Placental pericyte (primary cell): Measurements from ENCODE around the gene NDUFA9. TPM values are rescaled to one million over a fixed set of nuclear protein-coding genes. Genes with fewer than 3 reads are reported as not detected.

ENCODE experiments used
- total RNA-seq: library from RNA; depleted of rRNA; stranded (reverse); fragments of >200 nt; gene quantifications from 2 replicates; pipeline ENCODE4 v1.2.3, GENCODE V29; 2012

NDUFA9 gene
- 43.5 and 61.4 TPM in 2 replicates for total RNA-seq

GRCh38 chr12:4648501-4649357 lies at the start of gene NDUFA9, which contains the start of gene AKAP3:
Gene NDUFA9, plus strand, starts transcription at chr12:4649114. Its CDS starts 13 bp downstream, at chr12:4649127.
Gene AKAP3, minus strand, starts transcription at chr12:4649051. Its CDS starts 10,855 bp downstream, at chr12:4638196.

Other genes starting within 250 kb of the NDUFA9 start
- gene FGF6, start 203.3 kb upstream of the NDUFA9 start, total RNA-seq = not detected in 2 replicates
- 1.3 and 24.9 TPM in 2 replicates for gene RAD51AP1, start 110.2 kb upstream of the NDUFA9 start, total RNA-seq
- 31.4 and 47.5 TPM in 2 replicates for gene DYRK4, start 86.9 kb upstream of the NDUFA9 start, total RNA-seq
- gene AKAP3, start 63 bp upstream of the NDUFA9 start, total RNA-seq = 1.0 and 3.5 TPM in 2 replicates
- gene GALNT8, start 71.3 kb downstream of the NDUFA9 start, total RNA-seq = not detected in 2 replicates